ENCODE measurements around the gene RPTOR. TPM values are rescaled to one million over a fixed set of nuclear protein-coding genes. Genes with fewer than 3 reads are reported as not detected.
A peak's percentile ranks its signal among the peaks of the same experiment; 100 is the strongest.

The RPTOR gene
- total RNA-seq, 1 experiment from 2014 or later, result 25.1 TPM

- Histone ChIP-seq H2BK20ac (ENCODE audit: low read depth, low read length, poor library complexity, severe bottlenecking) (no peak overlapping the region), H3K56ac (ENCODE audit: insufficient read length, low read depth, low read length) (no peak overlapping the region), H3K23me2 (ENCODE audit: insufficient read length, low read depth, low read length, poor library complexity, severe bottlenecking) (no peaks in the 10 kb centered on the region), H3K4me1 (ENCODE audit: insufficient read depth, low read length) (peaks cover 3% of the 10 kb centered on the region; the same call in 1 of the 2 replicates), H2BK5ac (ENCODE audit: insufficient read length, low read length) (no peak overlapping the region), H3K4ac (ENCODE audit: low read depth, low read length) (no peak overlapping the region), H3K9me3 (ENCODE audit: control insufficient read depth, low read depth, low read length) (no peaks in the 10 kb centered on the region), H3K27me3 (ENCODE audit: insufficient read depth, low read length) (no peaks in the 10 kb centered on the region), H2AFZ (ENCODE audit: low read length) (no peak overlapping the region), H3K79me1 (ENCODE audit: insufficient read depth, low read depth, low read length, poor library complexity, severe bottlenecking) (no peaks in the 10 kb centered on the region), H4K5ac (ENCODE audit: insufficient read length, low read depth, low read length) (no peak overlapping the region), H2BK120ac (ENCODE audit: low read depth, low read length, poor library complexity, severe bottlenecking) (no peak overlapping the region), H4K20me1 (ENCODE audit: control insufficient read depth, insufficient read depth, insufficient read length) (no peaks in the 10 kb centered on the region), H2AK5ac (ENCODE audit: insufficient read length, low read length) (no peak overlapping the region), H3K14ac (ENCODE audit: insufficient read depth, low read length) (no peak overlapping the region), H4K8ac (replicated peaks; ENCODE audit: insufficient read length, low read depth, low read length) (no peak overlapping the region), H2BK15ac (ENCODE audit: low read depth, low read length) (no peak overlapping the region), H3K23ac (ENCODE audit: insufficient read length, low read depth, low read length) (no peak overlapping the region), H3K79me2 (ENCODE audit: insufficient read depth, low read length) (peaks cover 3% of the 10 kb centered on the region; the same call in 1 of the 2 replicates), H3K27ac (ENCODE audit: insufficient read length, low read depth, low read length) (no peak overlapping the region), H3T11ph (ENCODE audit: low read length) (no peak overlapping the region), H3K4me2 (ENCODE audit: insufficient read depth, insufficient read length, low read length) (no peak overlapping the region), H3K9ac (ENCODE audit: extremely low read depth, insufficient read length, low read length) (no peak overlapping the region), H2BK12ac (ENCODE audit: insufficient read length, low read depth, low read length) (no peak overlapping the region), H3K18ac (ENCODE audit: insufficient read length, low read depth, low read length) (no peak overlapping the region), H4K91ac (ENCODE audit: insufficient read length, low read depth, low read length) (no peak overlapping the region)
- WGBS (ENCODE audit: extremely low coverage, insufficient read length, low lambda C conversion rate), result no CpG with 5 or more reads among the region's 10 CpGs
- TF ChIP-seq, protein P1, sequence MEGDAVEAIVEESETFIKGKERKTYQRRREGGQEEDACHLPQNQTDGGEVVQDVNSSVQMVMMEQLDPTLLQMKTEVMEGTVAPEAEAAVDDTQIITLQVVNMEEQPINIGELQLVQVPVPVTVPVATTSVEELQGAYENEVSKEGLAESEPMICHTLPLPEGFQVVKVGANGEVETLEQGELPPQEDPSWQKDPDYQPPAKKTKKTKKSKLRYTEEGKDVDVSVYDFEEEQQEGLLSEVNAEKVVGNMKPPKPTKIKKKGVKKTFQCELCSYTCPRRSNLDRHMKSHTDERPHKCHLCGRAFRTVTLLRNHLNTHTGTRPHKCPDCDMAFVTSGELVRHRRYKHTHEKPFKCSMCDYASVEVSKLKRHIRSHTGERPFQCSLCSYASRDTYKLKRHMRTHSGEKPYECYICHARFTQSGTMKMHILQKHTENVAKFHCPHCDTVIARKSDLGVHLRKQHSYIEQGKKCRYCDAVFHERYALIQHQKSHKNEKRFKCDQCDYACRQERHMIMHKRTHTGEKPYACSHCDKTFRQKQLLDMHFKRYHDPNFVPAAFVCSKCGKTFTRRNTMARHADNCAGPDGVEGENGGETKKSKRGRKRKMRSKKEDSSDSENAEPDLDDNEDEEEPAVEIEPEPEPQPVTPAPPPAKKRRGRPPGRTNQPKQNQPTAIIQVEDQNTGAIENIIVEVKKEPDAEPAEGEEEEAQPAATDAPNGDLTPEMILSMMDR (conservative IDR thresholded peaks at IDR 0.05), result no peak
- Mint-ChIP-seq H3K4me3 (no peak overlapping the region), H3K36me3 (ENCODE audit: insufficient read depth in 1 of 3, low read depth in 3 of 3) (no peaks in the 10 kb centered on the region), H3K27ac (peak overlapping the region in 1 of 3 experiments; percentile 40; a peak in 1 of 7 replicates), H3K27me3 (ENCODE audit: low read depth) (no peaks in the 10 kb centered on the region; the same call in 1 of the 2 replicates), H3K4me1 (peaks cover 22 to 29% of the 10 kb centered on the region in 2 experiments), H3K9me3 (no peaks in the 10 kb centered on the region)
- DNase-seq, result no peak
Observed at GRCh38 chr17:80716986-80717719, 172.5 kb downstream of the RPTOR start.

All from H9 (cell line).